ENCODE results near the gene UNC5B. TPM values are rescaled to one million over a fixed set of nuclear protein-coding genes. Genes with fewer than 3 reads are reported as not detected.

Gene UNC5B
- total and polyA plus RNA-seq, 2 experiments from 2014 or later, result 12.7 to 15.5 TPM

DNA sequence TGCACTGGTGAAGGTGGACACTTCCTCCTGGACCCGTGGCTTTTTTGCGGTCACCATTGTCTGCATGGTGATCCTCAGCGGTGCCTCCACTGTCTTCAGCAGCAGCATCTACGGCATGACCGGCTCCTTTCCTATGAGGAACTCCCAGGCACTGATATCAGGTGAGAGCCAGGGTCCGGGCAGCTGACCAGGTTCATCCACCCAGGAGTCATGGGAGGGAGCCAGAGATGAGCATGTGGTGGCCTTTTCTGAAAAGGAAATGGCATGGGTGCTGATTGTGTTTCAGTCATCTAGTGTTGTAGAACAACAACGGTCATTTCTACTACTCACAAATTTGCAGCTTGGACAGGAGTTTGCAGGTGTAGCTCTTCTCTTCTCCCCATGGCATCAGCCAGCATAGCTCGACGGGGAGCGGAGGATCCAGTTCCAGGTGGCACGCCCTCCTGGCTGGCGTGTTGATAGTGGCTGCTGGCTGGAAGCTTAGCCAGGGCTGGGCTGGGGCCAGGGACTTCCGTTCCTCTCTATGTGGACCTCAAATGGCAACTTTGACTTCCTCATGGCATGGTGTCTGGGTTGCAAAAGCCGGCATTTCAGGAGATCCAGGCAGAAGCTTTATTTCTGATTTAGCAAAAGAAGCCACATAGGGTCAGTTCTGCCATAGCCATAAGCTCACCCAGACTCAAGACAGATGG lies 139.4 kb downstream of the UNC5B start:
- Histone ChIP-seq H3K79me2 (no peaks in the 10 kb centered on the region), H2AFZ (no peak overlapping the region), H3K36me3 (replicated peaks; ENCODE audit: insufficient read depth, low read depth) (no peaks in the 10 kb centered on the region), H4K20me1 (ENCODE audit: insufficient read depth, poor library complexity, severe bottlenecking) (no peaks in the 10 kb centered on the region), H3K4me3 (no peak overlapping the region), H3K4me2 (no peak overlapping the region), H3K9me3 (ENCODE audit: low read depth) (no peaks in the 10 kb centered on the region), H3K27ac (no peak overlapping the region), H3K9me2 (replicated peaks; ENCODE audit: insufficient read depth) (no peaks in the 10 kb centered on the region), H3K27me3 (no peaks in the 10 kb centered on the region), H3K4me1 (ENCODE audit: insufficient read depth) (peaks cover 17% of the 10 kb centered on the region)
- TF ChIP-seq EZH2phosphoT487 (IDR thresholded peaks at IDR 0.05; ENCODE audit: low read depth, severe bottlenecking, unreplicated experiment), result no peak
- TF ChIP-seq, protein P1, sequence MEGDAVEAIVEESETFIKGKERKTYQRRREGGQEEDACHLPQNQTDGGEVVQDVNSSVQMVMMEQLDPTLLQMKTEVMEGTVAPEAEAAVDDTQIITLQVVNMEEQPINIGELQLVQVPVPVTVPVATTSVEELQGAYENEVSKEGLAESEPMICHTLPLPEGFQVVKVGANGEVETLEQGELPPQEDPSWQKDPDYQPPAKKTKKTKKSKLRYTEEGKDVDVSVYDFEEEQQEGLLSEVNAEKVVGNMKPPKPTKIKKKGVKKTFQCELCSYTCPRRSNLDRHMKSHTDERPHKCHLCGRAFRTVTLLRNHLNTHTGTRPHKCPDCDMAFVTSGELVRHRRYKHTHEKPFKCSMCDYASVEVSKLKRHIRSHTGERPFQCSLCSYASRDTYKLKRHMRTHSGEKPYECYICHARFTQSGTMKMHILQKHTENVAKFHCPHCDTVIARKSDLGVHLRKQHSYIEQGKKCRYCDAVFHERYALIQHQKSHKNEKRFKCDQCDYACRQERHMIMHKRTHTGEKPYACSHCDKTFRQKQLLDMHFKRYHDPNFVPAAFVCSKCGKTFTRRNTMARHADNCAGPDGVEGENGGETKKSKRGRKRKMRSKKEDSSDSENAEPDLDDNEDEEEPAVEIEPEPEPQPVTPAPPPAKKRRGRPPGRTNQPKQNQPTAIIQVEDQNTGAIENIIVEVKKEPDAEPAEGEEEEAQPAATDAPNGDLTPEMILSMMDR (IDR thresholded peaks at IDR 0.05; ENCODE audit: poor library complexity), result no peak
- TF ChIP-seq EZH2 (IDR thresholded peaks at IDR 0.05; ENCODE audit: borderline replicate concordance), result no peak
- WGBS (ENCODE audit: low lambda C conversion rate, missing lambda C conversion rate), result 93% methylated on average over 14 of the region's 14 CpGs
- DNase-seq (ENCODE audit: low spot score), result no peak

Other genes with a start within 250 kb of the UNC5B start
- gene SLC29A3, start 106.7 kb downstream of the UNC5B start, total RNA-seq, result 8.4 and 11.4 TPM in 2 replicates
- gene SLC29A3, start 106.7 kb downstream of the UNC5B start, polyA plus RNA-seq, result 11.3 and 12.0 TPM in 2 replicates
- gene CDH23, start 184.3 kb downstream of the UNC5B start, total RNA-seq, result 0.30 and 0.56 TPM in 2 replicates
- gene CDH23, start 184.3 kb downstream of the UNC5B start, polyA plus RNA-seq, result 0.66 and 1.5 TPM in 2 replicates